Activated CD4-positive, alpha-beta T cell treated with anti-CD3 and anti-CD28 coated beads, Interleukin-2, amount 50 U/mL, for 4 hours (primary cell): ENCODE results near the gene PTAFR.
"Not testable (repeated sequence)": the region's sequence is repeated elsewhere in the genome, so short reads cannot be mapped to it uniquely, and the experiment has no call there.

ENCODE experiments used
- DNase-seq, 2 experiments: peaks; one replicate each; pipeline ENCODE4 v3.0.0-alpha.2; 2020

Gene PTAFR

GRCh38 chr1:28143496-28144202, 32.8 kb downstream of the PTAFR start:
- no peak for DNase-seq

- DNase-seq, result no peak
Measured at GRCh38 chr1:28141685-28142084, 34.8 kb downstream of the PTAFR start.

GRCh38 chr1:28139866-28140265, 36.6 kb downstream of the PTAFR start:
- not testable (repeated sequence) for DNase-seq

- no peak for DNase-seq
Measured at GRCh38 chr1:28139025-28139712, 37.3 kb downstream of the PTAFR start.

GRCh38 chr1:28136922-28137613, 39.4 kb downstream of the PTAFR start:
- no peak for DNase-seq

- DNase-seq, result no peak
Measured at GRCh38 chr1:28136169-28136921, 40.1 kb downstream of the PTAFR start.

- no peak for DNase-seq
Measured at GRCh38 chr1:28135371-28136168, 40.9 kb downstream of the PTAFR start.

- DNase-seq, result no peak
Measured at GRCh38 chr1:28134651-28135207, 41.8 kb downstream of the PTAFR start.

- DNase-seq, result no peak
Measured at GRCh38 chr1:28132171-28133167, 44.0 kb downstream of the PTAFR start.

GRCh38 chr1:28130901-28131300, 45.6 kb downstream of the PTAFR start:
- DNase-seq, result no peak

- no peak for DNase-seq
Measured at GRCh38 chr1:28129150-28129549, 47.3 kb downstream of the PTAFR start.

- DNase-seq, result no peak
Measured at GRCh38 chr1:28127617-28128257, 48.8 kb downstream of the PTAFR start.

GRCh38 chr1:28126783-28127490, 49.6 kb downstream of the PTAFR start:
- DNase-seq, result no peak

- DNase-seq, result no peak
Measured at GRCh38 chr1:28126212-28126611, 50.3 kb downstream of the PTAFR start.

- DNase-seq, result no peak
Measured at GRCh38 chr1:28123461-28123961, 53.0 kb downstream of the PTAFR start.

- no peak for DNase-seq
Measured at GRCh38 chr1:28122183-28122582, 54.3 kb downstream of the PTAFR start.

- no peak for DNase-seq
Measured at GRCh38 chr1:28119556-28119955, 56.9 kb downstream of the PTAFR start.

GRCh38 chr1:28118640-28119307, 57.7 kb downstream of the PTAFR start:
- DNase-seq, result no peak

GRCh38 chr1:28115267-28115666, 61.2 kb downstream of the PTAFR start:
- DNase-seq, result peak in 1 of 2 experiments; percentile 1
